ENCODE results near the gene SDF4. TPM values are rescaled to one million over a fixed set of nuclear protein-coding genes. Genes with fewer than 3 reads are reported as not detected.
A peak's percentile ranks its signal among the peaks of the same experiment; 100 is the strongest.

SDF4 gene
- total and polyA plus RNA-seq, 2 of the 13 experiments (the other 11 are each of a cell fraction or from before 2014, with no cell fraction given) = 80.8 to 107 TPM

DNA sequence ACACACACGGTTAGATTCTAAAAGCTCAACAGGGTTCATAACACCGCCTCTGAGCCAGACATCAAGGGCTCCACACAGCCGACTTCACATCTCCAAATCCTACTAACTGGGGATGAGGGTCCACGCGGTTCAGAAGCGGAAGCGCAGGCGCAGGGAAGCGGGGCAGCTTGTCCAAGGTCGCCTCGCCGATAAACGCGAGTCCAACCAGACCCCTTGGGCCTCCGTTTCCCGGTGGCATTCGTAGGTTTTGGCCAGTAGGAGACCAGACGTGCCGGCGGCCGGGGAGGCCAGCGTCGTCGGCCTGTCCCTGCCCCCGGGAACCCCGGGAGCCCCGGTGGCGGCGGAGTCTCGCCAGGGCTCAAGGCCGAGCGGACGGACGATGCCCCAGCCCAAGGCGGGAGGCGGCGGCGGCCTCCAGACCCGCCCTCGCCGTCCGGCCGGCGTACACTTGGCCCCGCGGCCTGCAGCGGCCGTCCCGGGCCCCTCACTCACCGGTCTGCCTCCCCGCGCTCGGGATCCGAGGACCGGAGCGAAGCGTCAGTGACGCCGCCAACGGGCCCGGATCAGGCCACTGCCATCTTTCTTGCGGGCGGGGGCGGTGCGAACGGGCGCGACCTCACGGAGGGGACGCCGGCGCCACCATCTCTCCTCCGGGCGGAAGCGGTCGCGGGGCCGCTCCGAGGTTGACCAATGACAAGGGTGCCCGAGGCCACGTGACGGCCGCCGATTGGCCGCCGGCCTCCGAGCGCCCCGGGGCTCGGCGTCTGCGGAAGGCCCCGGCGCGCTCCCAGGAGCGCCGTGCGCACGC, at the start of gene SDF4 (continued):
- no peak for TF ChIP-seq CHD2 (IDR thresholded peaks at IDR 0.05; ENCODE audit: low read depth, low read length)
- TF ChIP-seq KLF9 (CRISPR knock-in tag; IDR thresholded peaks at IDR 0.05; ENCODE audit: low read depth) = no peak
- TF ChIP-seq, protein P1, sequence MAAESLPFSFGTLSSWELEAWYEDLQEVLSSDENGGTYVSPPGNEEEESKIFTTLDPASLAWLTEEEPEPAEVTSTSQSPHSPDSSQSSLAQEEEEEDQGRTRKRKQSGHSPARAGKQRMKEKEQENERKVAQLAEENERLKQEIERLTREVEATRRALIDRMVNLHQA (CRISPR knock-in tag; IDR thresholded peaks at IDR 0.05) = no peak
- no peak for TF ChIP-seq ZNF550 (CRISPR knock-in tag; IDR thresholded peaks at IDR 0.05; ENCODE audit: borderline replicate concordance)
- TF ChIP-seq ZNF441 (CRISPR knock-in tag; IDR thresholded peaks at IDR 0.05; ENCODE audit: borderline replicate concordance) = no peak; the same call in 1 of the 2 replicates
- TF ChIP-seq KMT2B (CRISPR knock-in tag; IDR thresholded peaks at IDR 0.05) = peak; percentile 66; the same call in 1 of the 2 replicates
- TF ChIP-seq, protein P2, sequence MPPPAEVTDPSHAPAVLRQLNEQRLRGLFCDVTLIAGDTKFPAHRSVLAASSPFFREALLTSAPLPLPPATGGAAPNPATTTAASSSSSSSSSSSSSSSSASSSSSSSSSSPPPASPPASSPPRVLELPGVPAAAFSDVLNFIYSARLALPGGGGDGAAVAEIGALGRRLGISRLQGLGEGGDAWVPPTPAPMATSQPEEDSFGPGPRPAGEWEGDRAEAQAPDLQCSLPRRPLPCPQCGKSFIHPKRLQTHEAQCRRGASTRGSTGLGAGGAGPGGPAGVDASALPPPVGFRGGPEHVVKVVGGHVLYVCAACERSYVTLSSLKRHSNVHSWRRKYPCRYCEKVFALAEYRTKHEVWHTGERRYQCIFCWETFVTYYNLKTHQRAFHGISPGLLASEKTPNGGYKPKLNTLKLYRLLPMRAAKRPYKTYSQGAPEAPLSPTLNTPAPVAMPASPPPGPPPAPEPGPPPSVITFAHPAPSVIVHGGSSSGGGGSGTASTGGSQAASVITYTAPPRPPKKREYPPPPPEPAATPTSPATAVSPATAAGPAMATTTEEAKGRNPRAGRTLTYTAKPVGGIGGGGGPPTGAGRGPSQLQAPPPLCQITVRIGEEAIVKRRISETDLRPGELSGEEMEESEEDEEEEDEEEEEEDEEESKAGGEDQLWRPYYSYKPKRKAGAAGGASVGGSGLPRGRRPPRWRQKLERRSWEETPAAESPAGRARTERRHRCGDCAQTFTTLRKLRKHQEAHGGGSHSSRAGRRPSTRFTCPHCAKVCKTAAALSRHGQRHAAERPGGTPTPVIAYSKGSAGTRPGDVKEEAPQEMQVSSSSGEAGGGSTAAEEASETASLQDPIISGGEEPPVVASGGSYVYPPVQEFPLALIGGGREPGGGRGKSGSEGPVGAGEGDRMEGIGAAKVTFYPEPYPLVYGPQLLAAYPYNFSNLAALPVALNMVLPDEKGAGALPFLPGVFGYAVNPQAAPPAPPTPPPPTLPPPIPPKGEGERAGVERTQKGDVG (CRISPR knock-in tag; IDR thresholded peaks at IDR 0.05; ENCODE audit: borderline replicate concordance) = no peak
- peak; percentile 13; the same call in 1 of the 2 replicates for TF ChIP-seq ZBTB20 (CRISPR knock-in tag; IDR thresholded peaks at IDR 0.05; ENCODE audit: borderline replicate concordance, low read depth)
- TF ChIP-seq TBP (CRISPR knock-in tag; IDR thresholded peaks at IDR 0.05) = no peak
- TF ChIP-seq PLRG1 (conservative IDR thresholded peaks at IDR 0.05) = no peak
- TF ChIP-seq PHB2 (IDR thresholded peaks at IDR 0.05; ENCODE audit: partially characterized antibody) = no peak
- TF ChIP-seq, protein P3, sequence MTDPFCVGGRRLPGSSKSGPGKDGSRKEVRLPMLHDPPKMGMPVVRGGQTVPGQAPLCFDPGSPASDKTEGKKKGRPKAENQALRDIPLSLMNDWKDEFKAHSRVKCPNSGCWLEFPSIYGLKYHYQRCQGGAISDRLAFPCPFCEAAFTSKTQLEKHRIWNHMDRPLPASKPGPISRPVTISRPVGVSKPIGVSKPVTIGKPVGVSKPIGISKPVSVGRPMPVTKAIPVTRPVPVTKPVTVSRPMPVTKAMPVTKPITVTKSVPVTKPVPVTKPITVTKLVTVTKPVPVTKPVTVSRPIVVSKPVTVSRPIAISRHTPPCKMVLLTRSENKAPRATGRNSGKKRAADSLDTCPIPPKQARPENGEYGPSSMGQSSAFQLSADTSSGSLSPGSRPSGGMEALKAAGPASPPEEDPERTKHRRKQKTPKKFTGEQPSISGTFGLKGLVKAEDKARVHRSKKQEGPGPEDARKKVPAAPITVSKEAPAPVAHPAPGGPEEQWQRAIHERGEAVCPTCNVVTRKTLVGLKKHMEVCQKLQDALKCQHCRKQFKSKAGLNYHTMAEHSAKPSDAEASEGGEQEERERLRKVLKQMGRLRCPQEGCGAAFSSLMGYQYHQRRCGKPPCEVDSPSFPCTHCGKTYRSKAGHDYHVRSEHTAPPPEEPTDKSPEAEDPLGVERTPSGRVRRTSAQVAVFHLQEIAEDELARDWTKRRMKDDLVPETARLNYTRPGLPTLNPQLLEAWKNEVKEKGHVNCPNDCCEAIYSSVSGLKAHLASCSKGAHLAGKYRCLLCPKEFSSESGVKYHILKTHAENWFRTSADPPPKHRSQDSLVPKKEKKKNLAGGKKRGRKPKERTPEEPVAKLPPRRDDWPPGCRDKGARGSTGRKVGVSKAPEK (CRISPR knock-in tag; IDR thresholded peaks at IDR 0.05; ENCODE audit: borderline replicate concordance) = no peak
- no peak for TF ChIP-seq TBL1XR1 (IDR thresholded peaks at IDR 0.05; ENCODE audit: borderline replicate concordance, low read length, partially characterized antibody)
- TF ChIP-seq ZBTB3 (CRISPR knock-in tag; IDR thresholded peaks at IDR 0.05; ENCODE audit: borderline replicate concordance, low read depth) = no peak
- no peak for TF ChIP-seq ZNF296 (CRISPR knock-in tag; conservative IDR thresholded peaks at IDR 0.05)
- TF ChIP-seq RAD51 (IDR thresholded peaks at IDR 0.05; ENCODE audit: borderline replicate concordance) = peak; percentile 61; the same call in 1 of the 2 replicates
- TF ChIP-seq, protein P4, sequence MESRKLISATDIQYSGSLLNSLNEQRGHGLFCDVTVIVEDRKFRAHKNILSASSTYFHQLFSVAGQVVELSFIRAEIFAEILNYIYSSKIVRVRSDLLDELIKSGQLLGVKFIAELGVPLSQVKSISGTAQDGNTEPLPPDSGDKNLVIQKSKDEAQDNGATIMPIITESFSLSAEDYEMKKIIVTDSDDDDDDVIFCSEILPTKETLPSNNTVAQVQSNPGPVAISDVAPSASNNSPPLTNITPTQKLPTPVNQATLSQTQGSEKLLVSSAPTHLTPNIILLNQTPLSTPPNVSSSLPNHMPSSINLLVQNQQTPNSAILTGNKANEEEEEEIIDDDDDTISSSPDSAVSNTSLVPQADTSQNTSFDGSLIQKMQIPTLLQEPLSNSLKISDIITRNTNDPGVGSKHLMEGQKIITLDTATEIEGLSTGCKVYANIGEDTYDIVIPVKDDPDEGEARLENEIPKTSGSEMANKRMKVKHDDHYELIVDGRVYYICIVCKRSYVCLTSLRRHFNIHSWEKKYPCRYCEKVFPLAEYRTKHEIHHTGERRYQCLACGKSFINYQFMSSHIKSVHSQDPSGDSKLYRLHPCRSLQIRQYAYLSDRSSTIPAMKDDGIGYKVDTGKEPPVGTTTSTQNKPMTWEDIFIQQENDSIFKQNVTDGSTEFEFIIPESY (CRISPR knock-in tag; IDR thresholded peaks at IDR 0.05) = no peak
- no peak for TF ChIP-seq HHEX (CRISPR knock-in tag; IDR thresholded peaks at IDR 0.05)
- TF ChIP-seq CEBPB (IDR thresholded peaks at IDR 0.05; ENCODE audit: borderline replicate concordance, low read depth, low read length) = no peak
- no peak for TF ChIP-seq MBNL3 (CRISPR knock-in tag; conservative IDR thresholded peaks at IDR 0.05)
- TF ChIP-seq KLF16 (CRISPR knock-in tag; IDR thresholded peaks at IDR 0.05) = peak in 1 of 2 experiments; percentile 47; a peak in 1 of 4 replicates
